ENCODE data around the gene ARID4B. TPM values are rescaled to one million over a fixed set of nuclear protein-coding genes. Genes with fewer than 3 reads are reported as not detected.
A peak's percentile ranks its signal among the peaks of the same experiment; 100 is the strongest.

The ARID4B gene
- total and polyA plus RNA-seq, 2 of the 13 experiments (the other 11 are each of a cell fraction or from before 2014, with no cell fraction given) = 9.7 to 24.6 TPM

- TF ChIP-seq CREB3 (CRISPR knock-in tag; IDR thresholded peaks at IDR 0.05) (no peak), ZNF142 (CRISPR knock-in tag; IDR thresholded peaks at IDR 0.05) (peak; percentile 95), ZFX (CRISPR knock-in tag; IDR thresholded peaks at IDR 0.05; ENCODE audit: low read depth) (peak; percentile 72), ZNF792 (CRISPR knock-in tag; IDR thresholded peaks at IDR 0.05) (peak; percentile 94), ZNF33A (CRISPR knock-in tag; IDR thresholded peaks at IDR 0.05; ENCODE audit: borderline replicate concordance) (peak; percentile 56; the same call in 1 of the 2 replicates), ZNF276 (CRISPR knock-in tag; IDR thresholded peaks at IDR 0.05; ENCODE audit: low read depth) (peak; percentile 77; the same call in 1 of the 2 replicates), PLSCR1 (CRISPR knock-in tag; IDR thresholded peaks at IDR 0.05; ENCODE audit: borderline replicate concordance) (no peak), REL (CRISPR knock-in tag; conservative IDR thresholded peaks at IDR 0.05) (no peak), ZMAT3 (CRISPR knock-in tag; conservative IDR thresholded peaks at IDR 0.05) (peak; percentile 95), ZSCAN25 (CRISPR knock-in tag; IDR thresholded peaks at IDR 0.05) (peak; percentile 89), ZNF563 (CRISPR knock-in tag; IDR thresholded peaks at IDR 0.05) (peak; percentile 95), PREB (CRISPR knock-in tag; IDR thresholded peaks at IDR 0.05) (no peak), ZBTB44 (CRISPR knock-in tag; IDR thresholded peaks at IDR 0.05) (no peak; the same call in 1 of the 2 replicates), GPBP1L1 (CRISPR knock-in tag; IDR thresholded peaks at IDR 0.05) (no peak)
Measured at GRCh38 chr1:235160957-235161684, 166.9 kb downstream of the ARID4B start, which contains the start of gene RBM34 (continued).

Data from HepG2 (cell line).